GM12878 (cell line): ENCODE measurements around the gene C1orf87.

Source experiments
- TF ChIP-seq, protein P1 (sequence below): IDR thresholded peaks from 2 replicates; pipeline ENCODE4 v1.6.1; 2011; ENCODE audit warnings: mild to moderate bottlenecking, low read depth, low read length, moderate library complexity; ENCODE audit not compliant: insufficient replicate concordance
- TF ChIP-seq, protein P2 (sequence below), 3 experiments: IDR thresholded peaks in 2 of 3; conservative IDR thresholded peaks in 1 of 3; 2 replicates each; pipeline ENCODE4 v1.5.1; 2011; ENCODE audit warnings: low read depth in 3 of 3, low read length in 3 of 3, mild to moderate bottlenecking in 3 of 3, control low read depth in 2 of 3, moderate library complexity in 2 of 3, inconsistent platforms in 1 of 3, mixed read lengths in 1 of 3; ENCODE audit not compliant: control insufficient read depth in 2 of 3, insufficient read depth in 1 of 3; ENCODE audit errors: extremely low read depth in 1 of 3
- TF ChIP-seq, protein P3 (sequence below): IDR thresholded peaks from 2 replicates; pipeline ENCODE4 v1.6.1; 2011; ENCODE audit warnings: low read depth, mild to moderate bottlenecking, low read length, moderate library complexity, borderline replicate concordance; ENCODE audit errors: extremely low read depth

DNA sequence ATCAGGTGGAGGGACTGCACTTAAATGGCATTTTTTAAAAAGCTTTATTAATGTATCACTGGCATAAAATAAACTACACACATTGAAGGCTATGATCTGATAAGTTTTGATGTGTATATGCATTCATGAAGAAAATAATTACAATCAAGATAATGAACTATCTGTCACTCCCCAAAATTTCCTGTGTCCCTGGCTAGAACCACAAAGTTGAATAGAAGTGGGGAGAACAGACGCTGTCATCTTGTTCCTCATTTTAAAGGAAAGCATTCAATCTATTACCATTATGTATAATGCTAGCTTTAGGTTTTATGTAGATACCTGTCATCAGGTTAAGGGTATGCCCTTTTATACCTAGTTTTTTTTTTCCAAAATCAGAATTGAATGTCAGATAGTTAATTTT is 38.1 kb upstream of the C1orf87 start:
- TF ChIP-seq, protein P1, sequence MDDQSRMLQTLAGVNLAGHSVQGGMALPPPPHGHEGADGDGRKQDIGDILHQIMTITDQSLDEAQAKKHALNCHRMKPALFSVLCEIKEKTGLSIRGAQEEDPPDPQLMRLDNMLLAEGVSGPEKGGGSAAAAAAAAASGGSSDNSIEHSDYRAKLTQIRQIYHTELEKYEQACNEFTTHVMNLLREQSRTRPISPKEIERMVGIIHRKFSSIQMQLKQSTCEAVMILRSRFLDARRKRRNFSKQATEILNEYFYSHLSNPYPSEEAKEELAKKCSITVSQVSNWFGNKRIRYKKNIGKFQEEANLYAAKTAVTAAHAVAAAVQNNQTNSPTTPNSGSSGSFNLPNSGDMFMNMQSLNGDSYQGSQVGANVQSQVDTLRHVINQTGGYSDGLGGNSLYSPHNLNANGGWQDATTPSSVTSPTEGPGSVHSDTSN = no peak
- TF ChIP-seq, protein P2, sequence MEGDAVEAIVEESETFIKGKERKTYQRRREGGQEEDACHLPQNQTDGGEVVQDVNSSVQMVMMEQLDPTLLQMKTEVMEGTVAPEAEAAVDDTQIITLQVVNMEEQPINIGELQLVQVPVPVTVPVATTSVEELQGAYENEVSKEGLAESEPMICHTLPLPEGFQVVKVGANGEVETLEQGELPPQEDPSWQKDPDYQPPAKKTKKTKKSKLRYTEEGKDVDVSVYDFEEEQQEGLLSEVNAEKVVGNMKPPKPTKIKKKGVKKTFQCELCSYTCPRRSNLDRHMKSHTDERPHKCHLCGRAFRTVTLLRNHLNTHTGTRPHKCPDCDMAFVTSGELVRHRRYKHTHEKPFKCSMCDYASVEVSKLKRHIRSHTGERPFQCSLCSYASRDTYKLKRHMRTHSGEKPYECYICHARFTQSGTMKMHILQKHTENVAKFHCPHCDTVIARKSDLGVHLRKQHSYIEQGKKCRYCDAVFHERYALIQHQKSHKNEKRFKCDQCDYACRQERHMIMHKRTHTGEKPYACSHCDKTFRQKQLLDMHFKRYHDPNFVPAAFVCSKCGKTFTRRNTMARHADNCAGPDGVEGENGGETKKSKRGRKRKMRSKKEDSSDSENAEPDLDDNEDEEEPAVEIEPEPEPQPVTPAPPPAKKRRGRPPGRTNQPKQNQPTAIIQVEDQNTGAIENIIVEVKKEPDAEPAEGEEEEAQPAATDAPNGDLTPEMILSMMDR (IDR thresholded peaks at IDR 0.05 in 2 of 3, conservative IDR thresholded peaks at IDR 0.05 in 1 of 3; ENCODE audit: control insufficient read depth in 2 of 3, extremely low read depth in 1 of 3, insufficient read depth in 1 of 3, low read depth in 3 of 3, low read length in 3 of 3) = no peak
- TF ChIP-seq, protein P3, sequence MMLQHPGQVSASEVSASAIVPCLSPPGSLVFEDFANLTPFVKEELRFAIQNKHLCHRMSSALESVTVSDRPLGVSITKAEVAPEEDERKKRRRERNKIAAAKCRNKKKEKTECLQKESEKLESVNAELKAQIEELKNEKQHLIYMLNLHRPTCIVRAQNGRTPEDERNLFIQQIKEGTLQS = no peak
